PC-3 (cell line): ENCODE measurements around the gene PHAF1.

ENCODE experiments used
- CTCF ChIP-seq: fragments of 300-600 bp; sonication (generic); conservative IDR thresholded peaks from 2 replicates; pipeline ENCODE4 v1.5.1; 2017; ENCODE audit warnings: antibody characterized with exemption, low read depth, mild to moderate bottlenecking, low read length
- EZH2phosphoT487 ChIP-seq: fragments of 300-600 bp; sonication (generic); IDR thresholded peaks from 2 replicates; pipeline ENCODE4 v1.6.1; 2018; ENCODE audit warnings: mild to moderate bottlenecking, antibody characterized with exemption, low read length, borderline replicate concordance

- no peak for TF ChIP-seq EZH2phosphoT487
- TF ChIP-seq CTCF, result no peak
Measured at GRCh38 chr16:67190041-67190440, 80.3 kb downstream of the PHAF1 start, which contains the start of gene EXOC3L1.
